Muscle of back (tissue), 11 donors: ENCODE data around the gene ZCCHC9. TPM values are rescaled to one million over a fixed set of nuclear protein-coding genes. Genes with fewer than 3 reads are reported as not detected.
"Not testable (repeated sequence)": the region's sequence is repeated elsewhere in the genome, so short reads cannot be mapped to it uniquely, and the experiment has no call there.

Source experiments
- DNase-seq, 3 donors: peaks; one replicate each; pipeline versions ENCODE4 v3.0.0 to v3.0.0-alpha.2; 2013
- polyA plus RNA-seq, 10 donors: library from polyadenylated mRNA; unstranded; fragments of 120-200 nt; gene quantifications; one replicate each; pipeline ENCODE4 v1.2.1, GENCODE V29; 2013; ENCODE audit not compliant: insufficient read length in 10 of 10

ZCCHC9 gene
- polyA plus RNA-seq, 10 donors, result 24.4 to 35.3 (median 28.3) TPM

DNA sequence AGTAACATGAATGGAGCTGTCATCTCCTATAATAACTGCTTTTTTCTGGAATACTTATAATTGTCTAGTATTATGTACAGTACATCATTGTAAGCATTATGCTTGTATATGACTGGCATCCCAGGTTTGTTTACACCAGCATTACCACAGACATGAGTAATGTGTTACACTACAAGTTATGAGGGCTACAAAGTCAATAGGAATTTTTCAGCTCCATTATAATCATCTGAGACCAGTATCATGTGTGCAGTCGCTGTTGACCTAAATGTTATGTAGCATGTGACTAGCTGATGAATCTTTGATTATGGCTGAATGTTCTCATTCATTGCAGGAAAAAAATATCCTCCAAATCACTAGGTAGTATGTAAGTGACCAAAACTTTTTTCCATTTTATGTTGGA is 2.2 kb downstream of the ZCCHC9 start:
- DNase-seq, result no peak

GRCh38 chr5:81305785-81306184 is 4.4 kb downstream of the ZCCHC9 start:
- no peak for DNase-seq

DNA sequence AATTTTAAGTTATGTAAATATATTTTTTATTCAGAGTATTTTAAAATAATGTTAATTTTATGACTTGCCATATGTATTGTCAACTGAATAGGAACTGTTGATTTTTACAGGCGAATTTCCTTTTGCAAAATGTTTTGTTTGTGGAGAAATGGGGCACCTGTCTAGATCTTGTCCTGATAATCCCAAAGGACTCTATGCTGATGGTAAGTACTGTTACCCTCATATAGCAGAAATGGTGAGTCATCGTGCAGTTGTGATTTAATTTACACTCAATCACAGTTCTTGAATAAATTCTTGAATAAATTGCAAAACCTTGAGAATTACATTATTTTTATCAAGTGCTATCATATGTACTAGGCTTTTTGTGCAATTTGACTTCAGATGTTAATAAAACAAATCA is 7.4 kb downstream of the ZCCHC9 start:
- no peak for DNase-seq

DNA sequence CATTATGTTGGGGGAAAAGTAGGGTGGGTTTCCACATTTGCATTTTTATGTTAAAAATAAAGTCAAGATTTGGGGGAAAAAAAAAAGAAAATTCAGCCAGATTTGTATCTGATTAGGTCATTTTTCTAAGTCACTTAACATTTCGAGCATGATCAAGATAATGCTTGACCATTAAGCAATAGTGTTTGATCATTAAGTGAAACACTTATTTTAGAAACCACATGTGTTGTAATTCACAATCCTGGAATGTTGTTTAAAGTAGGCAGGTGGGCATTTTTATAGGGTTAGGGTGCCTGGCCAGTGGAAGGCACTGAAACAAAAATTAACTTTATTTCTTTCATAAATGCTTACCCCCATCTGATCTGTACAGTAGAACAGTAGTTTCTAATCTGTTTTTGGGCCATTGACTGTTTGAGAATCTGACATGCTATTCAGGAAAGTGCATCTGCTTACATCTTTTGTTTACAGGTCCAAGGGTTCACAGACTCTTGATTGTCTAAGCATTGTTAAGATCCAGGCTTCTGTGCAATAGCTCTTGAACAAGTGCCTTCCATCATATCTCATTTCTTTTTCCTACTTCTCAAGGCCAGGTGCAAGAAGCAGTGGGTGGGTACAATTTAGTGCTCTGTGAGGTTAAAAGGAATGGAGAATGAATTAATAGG is 9.1 kb downstream of the ZCCHC9 start:
- no peak for DNase-seq

GRCh38 chr5:81313278-81313677 is 11.9 kb downstream of the ZCCHC9 start:
- no peak for DNase-seq

- DNase-seq, result no peak
Measured at GRCh38 chr5:81313686-81314085, 12.3 kb downstream of the ZCCHC9 start.

DNA sequence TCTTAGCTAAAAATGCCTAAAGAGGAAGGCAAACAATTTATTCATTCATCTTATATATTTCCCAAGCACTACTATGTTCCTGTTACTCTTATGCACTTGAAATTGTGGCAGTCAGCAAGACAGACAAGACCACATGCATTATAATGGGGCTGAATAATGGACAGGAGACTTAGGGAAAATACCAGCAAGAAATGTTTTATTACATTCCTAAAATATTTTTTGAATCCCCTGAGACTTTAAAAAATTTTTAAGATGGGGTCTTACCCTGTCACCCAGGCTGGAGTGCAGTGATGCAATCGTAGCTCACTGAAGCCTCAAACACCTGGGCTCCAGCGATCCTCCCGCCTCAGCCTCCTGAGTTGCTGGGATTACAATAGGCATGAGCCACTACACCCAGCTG is 13.2 kb downstream of the ZCCHC9 start:
- no peak for DNase-seq

- DNase-seq, result peak in 1 of 3 donors; percentile 37
Measured at GRCh38 chr5:81315336-81315735, 13.9 kb downstream of the ZCCHC9 start.

- DNase-seq, result no peak
Measured at GRCh38 chr5:81315830-81316229, 14.4 kb downstream of the ZCCHC9 start.

DNA sequence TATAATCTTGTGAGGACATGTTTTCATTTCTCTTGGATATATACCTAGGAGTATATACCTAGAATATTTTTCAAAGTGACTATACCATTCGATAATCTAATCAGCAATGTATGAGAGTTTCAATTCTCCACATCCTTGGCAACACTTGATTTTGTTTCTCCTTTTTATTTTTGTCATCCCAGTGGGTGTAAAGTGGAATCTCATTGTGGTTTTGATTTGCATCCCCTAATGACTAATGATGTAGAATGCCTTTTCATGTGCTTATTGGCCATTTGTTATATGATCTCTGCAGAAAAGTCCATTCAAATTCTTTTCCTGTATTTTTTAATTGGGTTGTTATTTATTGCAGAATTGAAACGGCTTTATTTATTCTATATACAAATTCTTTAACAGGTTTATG is 15.2 kb downstream of the ZCCHC9 start:
- no peak for DNase-seq

GRCh38 chr5:81317536-81317935 is 16.1 kb downstream of the ZCCHC9 start:
- DNase-seq, result no peak

DNA sequence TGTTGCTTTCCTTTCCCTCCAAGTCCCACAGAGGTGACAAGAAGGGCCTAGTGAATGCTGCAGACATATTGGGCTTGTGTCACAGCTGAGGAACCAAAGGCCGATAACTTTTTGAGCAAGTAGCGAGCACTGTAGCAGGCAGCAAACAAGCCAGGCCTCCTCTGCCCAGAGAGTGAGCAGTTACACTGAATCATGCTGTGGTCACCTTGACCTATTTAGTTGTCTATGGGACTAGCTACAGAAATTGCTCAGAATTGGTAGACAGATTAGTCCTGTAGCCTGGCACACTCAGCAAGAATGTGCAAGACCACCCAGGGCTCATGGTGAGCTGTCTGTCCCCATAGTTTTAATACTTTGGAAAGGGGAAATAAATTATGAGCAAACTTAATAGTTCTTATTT is 25.2 kb downstream of the ZCCHC9 start:
- DNase-seq, result no peak

- DNase-seq, result peak in 1 of 3 donors; percentile 11
Measured at GRCh38 chr5:81334304-81335061, 33.1 kb downstream of the ZCCHC9 start.

DNA sequence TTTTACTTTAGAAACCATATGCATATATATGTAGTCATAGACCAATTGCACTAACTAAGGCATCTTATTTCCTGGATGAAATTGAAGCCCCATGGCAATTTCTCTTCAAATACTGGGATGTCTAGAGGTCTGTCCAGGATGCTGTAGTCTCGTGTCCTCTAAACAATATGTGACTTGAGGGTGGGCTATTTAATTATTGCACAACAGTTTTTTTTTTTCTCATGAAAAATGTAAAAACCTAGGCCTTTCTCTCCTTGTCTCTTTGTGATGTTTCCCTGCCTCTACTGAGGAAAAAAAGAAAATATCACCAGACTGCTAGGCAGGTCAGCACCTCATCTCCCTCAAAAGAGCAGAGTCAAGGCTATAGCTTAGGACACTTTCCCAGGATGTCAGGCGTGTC is 34.6 kb downstream of the ZCCHC9 start:
- DNase-seq, result no peak

- no peak for DNase-seq
Measured at GRCh38 chr5:81336556-81336955, 35.2 kb downstream of the ZCCHC9 start.

- DNase-seq, result no peak
Measured at GRCh38 chr5:81337803-81338202, 36.4 kb downstream of the ZCCHC9 start.

DNA sequence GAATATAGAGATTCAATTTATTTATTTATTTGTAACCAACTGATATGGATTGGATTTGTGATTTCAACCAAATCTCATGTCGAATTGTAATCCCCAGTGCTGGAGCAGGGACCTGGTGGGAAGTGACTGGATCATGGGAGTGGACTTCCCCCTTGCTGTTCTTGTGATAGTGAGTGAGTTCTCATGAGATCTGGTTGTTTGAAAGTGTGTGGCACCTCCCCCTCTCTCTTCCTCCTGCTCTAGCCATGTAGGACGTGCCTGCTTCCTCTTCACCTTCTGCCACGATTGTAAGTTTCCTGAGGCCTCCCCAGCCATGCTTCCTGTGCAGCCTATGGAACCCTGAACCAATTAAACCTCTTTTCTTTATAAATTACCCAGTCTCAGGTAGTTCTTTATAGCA is 36.8 kb downstream of the ZCCHC9 start:
- DNase-seq, result not testable (repeated sequence)

- no peak for DNase-seq
Measured at GRCh38 chr5:81344736-81345135, 43.3 kb downstream of the ZCCHC9 start.

DNA sequence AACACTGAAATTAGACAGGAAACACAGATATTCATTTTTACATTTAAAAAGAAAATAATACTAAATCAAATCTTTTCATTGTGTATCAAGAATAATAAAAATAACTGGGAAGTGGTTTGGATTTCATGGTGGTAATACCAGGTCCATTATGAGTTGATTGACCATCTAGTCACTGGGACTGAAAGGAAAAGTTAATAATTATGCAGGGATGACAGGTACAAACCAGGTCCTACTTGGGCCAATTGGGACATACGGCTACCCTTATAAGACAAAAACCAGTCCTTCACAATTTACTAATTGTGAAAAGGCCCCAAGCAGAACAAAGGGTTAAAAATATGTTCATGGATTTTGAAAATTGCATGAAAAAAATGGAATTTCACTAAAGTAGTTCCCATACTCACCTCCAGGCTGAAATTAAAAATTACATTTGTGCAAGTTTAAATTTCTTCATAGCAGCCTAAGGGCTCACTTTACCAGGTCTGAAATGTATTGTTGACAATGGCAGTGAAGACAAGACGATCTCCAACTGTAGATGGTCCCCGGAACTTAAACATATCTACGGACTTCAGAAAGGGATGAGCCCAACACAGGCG is 44.1 kb downstream of the ZCCHC9 start:
- DNase-seq, result no peak

DNA sequence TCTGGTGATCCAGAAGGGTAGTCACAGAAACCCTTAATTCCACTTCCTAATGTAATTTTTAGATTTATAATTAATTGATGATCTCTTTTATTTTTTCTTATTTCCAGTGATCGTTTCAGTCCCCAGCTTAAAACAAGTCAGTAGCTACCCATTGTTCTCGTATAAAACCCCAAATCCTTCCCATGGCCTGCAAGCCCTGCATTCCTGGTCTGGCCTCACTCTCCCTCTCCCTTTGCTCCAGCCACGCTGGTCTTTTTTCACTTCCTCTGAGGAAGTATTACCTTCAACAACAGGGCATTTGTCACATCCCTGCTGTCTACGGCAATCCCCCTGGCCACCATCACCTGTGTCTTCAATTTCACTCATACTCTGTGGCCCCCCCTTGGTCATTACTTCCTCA is 47.8 kb downstream of the ZCCHC9 start:
- DNase-seq, result no peak

- no peak for DNase-seq
Measured at GRCh38 chr5:81350507-81350906, 49.1 kb downstream of the ZCCHC9 start.

- no peak for DNase-seq
Measured at GRCh38 chr5:81353189-81353588, 51.8 kb downstream of the ZCCHC9 start.

GRCh38 chr5:81354093-81354492 is 52.7 kb downstream of the ZCCHC9 start:
- DNase-seq, result no peak
